HepG2 (cell line): Measurements from ENCODE around the gene FDXR.

Experiments
- HOXA5 ChIP-seq: sonication (generic); formaldehyde crosslinking; IDR thresholded peaks from 2 replicates; pipeline ENCODE4 v1.4.0; 2020; ENCODE audit warnings: missing genetic modification reagents
- ISX ChIP-seq: sonication (generic); formaldehyde crosslinking; conservative IDR thresholded peaks from 2 replicates; pipeline ENCODE4 v1.5.0; 2020; ENCODE audit warnings: missing genetic modification reagents
- MED8 ChIP-seq: sonication (generic); formaldehyde crosslinking; IDR thresholded peaks from 2 replicates; pipeline ENCODE4 v1.8.1; 2023; ENCODE audit warnings: mild to moderate bottlenecking, missing genetic modification reagents; ENCODE audit not compliant: insufficient replicate concordance
- POLR2AphosphoS5 ChIP-seq: IDR thresholded peaks from 2 replicates; pipeline ENCODE4 v1.6.1; 2012; ENCODE audit warnings: low read depth, low read length
- RBFOX2 ChIP-seq: fragments of 200-400 bp; formaldehyde crosslinking; IDR thresholded peaks from 2 replicates; pipeline ENCODE4 v1.6.1; 2017; ENCODE audit warnings: low read depth, mild to moderate bottlenecking, low read length
- SUZ12 ChIP-seq: fragments of 150-350 bp; IDR thresholded peaks from 2 replicates; pipeline ENCODE4 v1.6.1; 2014; ENCODE audit warnings: low read depth, low read length
- TCF12 ChIP-seq, 2 experiments: fragments of 450-650 bp in 1 of 2; sonication (generic) in 1 of 2; formaldehyde crosslinking in 1 of 2; IDR thresholded peaks; 2 replicates each; pipeline versions ENCODE4 v1.6.1 to v1.8.0; 2017 to 2022; ENCODE audit warnings: antibody characterized with exemption in 1 of 2, mild to moderate bottlenecking in 1 of 2, missing genetic modification reagents in 1 of 2, moderate library complexity in 1 of 2
- ZFX ChIP-seq: sonication (generic); formaldehyde crosslinking; IDR thresholded peaks from 2 replicates; pipeline ENCODE4 v1.4.0; 2020; ENCODE audit warnings: mild to moderate bottlenecking, low read depth, missing genetic modification reagents, moderate library complexity
- ZNF354B ChIP-seq: sonication (generic); formaldehyde crosslinking; IDR thresholded peaks from 2 replicates; pipeline ENCODE4 v1.8.0; 2022; ENCODE audit warnings: mild to moderate bottlenecking, missing genetic modification reagents
- TF ChIP-seq, protein P1 (sequence below): sonication (generic); formaldehyde crosslinking; IDR thresholded peaks from 2 replicates; pipeline ENCODE4 v1.4.0; 2020; ENCODE audit warnings: missing genetic modification reagents
- TF ChIP-seq, protein P2 (sequence below): sonication (generic); formaldehyde crosslinking; IDR thresholded peaks from 2 replicates; pipeline ENCODE4 v1.5.0; 2020; ENCODE audit warnings: mild to moderate bottlenecking, missing genetic modification reagents, moderate library complexity
- TF ChIP-seq, protein P3 (sequence below): sonication (generic); formaldehyde crosslinking; IDR thresholded peaks from 2 replicates; pipeline ENCODE4 v1.9.0; 2021; ENCODE audit warnings: missing genetic modification reagents, borderline replicate concordance
- TF ChIP-seq, protein P4 (sequence below): IDR thresholded peaks from 2 replicates; pipeline ENCODE4 v1.6.1; 2016; ENCODE audit warnings: missing compliant biosample characterization, missing genetic modification reagents, borderline replicate concordance
- TF ChIP-seq, protein P5 (sequence below): conservative IDR thresholded peaks from 2 replicates; pipeline ENCODE4 v1.6.1; 2018; ENCODE audit warnings: missing genetic modification reagents

DNA sequence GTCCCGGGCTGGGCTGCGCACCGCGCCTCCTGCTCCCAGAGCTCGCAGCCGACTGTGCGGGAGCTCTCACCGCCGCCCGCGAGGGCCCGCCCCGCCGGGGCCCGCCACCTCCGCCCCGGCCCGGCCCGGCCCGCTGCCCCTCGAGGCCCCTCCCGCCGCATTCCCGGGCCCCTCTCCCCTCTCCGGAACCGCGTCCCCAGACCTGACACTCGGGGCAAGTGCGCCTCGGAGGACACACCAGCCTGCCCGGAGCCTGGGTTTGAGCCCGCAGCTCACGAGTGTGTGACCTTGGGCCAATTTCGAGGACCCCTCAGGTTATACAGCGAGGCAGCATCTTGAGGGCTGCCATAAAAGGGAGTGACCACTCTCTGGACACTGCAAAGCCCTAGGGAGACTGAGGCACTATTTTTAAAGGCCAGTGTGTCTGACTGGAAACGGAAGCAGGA, 11.1 kb downstream of the FDXR start:
- TF ChIP-seq RBFOX2, result no peak
- TF ChIP-seq, protein P1, sequence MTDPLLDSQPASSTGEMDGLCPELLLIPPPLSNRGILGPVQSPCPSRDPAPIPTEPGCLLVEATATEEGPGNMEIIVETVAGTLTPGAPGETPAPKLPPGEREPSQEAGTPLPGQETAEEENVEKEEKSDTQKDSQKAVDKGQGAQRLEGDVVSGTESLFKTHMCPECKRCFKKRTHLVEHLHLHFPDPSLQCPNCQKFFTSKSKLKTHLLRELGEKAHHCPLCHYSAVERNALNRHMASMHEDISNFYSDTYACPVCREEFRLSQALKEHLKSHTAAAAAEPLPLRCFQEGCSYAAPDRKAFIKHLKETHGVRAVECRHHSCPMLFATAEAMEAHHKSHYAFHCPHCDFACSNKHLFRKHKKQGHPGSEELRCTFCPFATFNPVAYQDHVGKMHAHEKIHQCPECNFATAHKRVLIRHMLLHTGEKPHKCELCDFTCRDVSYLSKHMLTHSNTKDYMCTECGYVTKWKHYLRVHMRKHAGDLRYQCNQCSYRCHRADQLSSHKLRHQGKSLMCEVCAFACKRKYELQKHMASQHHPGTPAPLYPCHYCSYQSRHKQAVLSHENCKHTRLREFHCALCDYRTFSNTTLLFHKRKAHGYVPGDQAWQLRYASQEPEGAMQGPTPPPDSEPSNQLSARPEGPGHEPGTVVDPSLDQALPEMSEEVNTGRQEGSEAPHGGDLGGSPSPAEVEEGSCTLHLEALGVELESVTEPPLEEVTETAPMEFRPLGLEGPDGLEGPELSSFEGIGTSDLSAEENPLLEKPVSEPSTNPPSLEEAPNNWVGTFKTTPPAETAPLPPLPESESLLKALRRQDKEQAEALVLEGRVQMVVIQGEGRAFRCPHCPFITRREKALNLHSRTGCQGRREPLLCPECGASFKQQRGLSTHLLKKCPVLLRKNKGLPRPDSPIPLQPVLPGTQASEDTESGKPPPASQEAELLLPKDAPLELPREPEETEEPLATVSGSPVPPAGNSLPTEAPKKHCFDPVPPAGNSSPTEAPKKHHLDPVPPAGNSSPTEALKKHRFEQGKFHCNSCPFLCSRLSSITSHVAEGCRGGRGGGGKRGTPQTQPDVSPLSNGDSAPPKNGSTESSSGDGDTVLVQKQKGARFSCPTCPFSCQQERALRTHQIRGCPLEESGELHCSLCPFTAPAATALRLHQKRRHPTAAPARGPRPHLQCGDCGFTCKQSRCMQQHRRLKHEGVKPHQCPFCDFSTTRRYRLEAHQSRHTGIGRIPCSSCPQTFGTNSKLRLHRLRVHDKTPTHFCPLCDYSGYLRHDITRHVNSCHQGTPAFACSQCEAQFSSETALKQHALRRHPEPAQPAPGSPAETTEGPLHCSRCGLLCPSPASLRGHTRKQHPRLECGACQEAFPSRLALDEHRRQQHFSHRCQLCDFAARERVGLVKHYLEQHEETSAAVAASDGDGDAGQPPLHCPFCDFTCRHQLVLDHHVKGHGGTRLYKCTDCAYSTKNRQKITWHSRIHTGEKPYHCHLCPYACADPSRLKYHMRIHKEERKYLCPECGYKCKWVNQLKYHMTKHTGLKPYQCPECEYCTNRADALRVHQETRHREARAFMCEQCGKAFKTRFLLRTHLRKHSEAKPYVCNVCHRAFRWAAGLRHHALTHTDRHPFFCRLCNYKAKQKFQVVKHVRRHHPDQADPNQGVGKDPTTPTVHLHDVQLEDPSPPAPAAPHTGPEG (CRISPR knock-in tag), result no peak
- TF ChIP-seq, protein P2, sequence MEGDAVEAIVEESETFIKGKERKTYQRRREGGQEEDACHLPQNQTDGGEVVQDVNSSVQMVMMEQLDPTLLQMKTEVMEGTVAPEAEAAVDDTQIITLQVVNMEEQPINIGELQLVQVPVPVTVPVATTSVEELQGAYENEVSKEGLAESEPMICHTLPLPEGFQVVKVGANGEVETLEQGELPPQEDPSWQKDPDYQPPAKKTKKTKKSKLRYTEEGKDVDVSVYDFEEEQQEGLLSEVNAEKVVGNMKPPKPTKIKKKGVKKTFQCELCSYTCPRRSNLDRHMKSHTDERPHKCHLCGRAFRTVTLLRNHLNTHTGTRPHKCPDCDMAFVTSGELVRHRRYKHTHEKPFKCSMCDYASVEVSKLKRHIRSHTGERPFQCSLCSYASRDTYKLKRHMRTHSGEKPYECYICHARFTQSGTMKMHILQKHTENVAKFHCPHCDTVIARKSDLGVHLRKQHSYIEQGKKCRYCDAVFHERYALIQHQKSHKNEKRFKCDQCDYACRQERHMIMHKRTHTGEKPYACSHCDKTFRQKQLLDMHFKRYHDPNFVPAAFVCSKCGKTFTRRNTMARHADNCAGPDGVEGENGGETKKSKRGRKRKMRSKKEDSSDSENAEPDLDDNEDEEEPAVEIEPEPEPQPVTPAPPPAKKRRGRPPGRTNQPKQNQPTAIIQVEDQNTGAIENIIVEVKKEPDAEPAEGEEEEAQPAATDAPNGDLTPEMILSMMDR, result no peak
- no peak for TF ChIP-seq ISX (CRISPR knock-in tag)
- TF ChIP-seq POLR2AphosphoS5, result no peak
- TF ChIP-seq, protein P3, sequence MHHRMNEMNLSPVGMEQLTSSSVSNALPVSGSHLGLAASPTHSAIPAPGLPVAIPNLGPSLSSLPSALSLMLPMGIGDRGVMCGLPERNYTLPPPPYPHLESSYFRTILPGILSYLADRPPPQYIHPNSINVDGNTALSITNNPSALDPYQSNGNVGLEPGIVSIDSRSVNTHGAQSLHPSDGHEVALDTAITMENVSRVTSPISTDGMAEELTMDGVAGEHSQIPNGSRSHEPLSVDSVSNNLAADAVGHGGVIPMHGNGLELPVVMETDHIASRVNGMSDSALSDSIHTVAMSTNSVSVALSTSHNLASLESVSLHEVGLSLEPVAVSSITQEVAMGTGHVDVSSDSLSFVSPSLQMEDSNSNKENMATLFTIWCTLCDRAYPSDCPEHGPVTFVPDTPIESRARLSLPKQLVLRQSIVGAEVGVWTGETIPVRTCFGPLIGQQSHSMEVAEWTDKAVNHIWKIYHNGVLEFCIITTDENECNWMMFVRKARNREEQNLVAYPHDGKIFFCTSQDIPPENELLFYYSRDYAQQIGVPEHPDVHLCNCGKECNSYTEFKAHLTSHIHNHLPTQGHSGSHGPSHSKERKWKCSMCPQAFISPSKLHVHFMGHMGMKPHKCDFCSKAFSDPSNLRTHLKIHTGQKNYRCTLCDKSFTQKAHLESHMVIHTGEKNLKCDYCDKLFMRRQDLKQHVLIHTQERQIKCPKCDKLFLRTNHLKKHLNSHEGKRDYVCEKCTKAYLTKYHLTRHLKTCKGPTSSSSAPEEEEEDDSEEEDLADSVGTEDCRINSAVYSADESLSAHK (CRISPR knock-in tag), result no peak
- TF ChIP-seq, protein P4, sequence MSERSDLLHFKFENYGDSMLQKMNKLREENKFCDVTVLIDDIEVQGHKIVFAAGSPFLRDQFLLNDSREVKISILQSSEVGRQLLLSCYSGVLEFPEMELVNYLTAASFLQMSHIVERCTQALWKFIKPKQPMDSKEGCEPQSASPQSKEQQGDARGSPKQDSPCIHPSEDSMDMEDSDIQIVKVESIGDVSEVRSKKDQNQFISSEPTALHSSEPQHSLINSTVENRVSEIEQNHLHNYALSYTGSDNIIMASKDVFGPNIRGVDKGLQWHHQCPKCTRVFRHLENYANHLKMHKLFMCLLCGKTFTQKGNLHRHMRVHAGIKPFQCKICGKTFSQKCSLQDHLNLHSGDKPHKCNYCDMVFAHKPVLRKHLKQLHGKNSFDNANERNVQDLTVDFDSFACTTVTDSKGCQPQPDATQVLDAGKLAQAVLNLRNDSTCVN (CRISPR knock-in tag), result no peak
- no peak for TF ChIP-seq ZFX (CRISPR knock-in tag)
- no peak for TF ChIP-seq ZNF354B (CRISPR knock-in tag)
- TF ChIP-seq, protein P5, sequence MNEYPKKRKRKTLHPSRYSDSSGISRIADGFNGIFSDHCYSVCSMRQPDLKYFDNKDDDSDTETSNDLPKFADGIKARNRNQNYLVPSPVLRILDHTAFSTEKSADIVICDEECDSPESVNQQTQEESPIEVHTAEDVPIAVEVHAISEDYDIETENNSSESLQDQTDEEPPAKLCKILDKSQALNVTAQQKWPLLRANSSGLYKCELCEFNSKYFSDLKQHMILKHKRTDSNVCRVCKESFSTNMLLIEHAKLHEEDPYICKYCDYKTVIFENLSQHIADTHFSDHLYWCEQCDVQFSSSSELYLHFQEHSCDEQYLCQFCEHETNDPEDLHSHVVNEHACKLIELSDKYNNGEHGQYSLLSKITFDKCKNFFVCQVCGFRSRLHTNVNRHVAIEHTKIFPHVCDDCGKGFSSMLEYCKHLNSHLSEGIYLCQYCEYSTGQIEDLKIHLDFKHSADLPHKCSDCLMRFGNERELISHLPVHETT (CRISPR knock-in tag), result no peak
- TF ChIP-seq MED8 (CRISPR knock-in tag), result no peak
- no peak for TF ChIP-seq SUZ12
- no peak for TF ChIP-seq HOXA5
- no peak for TF ChIP-seq TCF12 (IDR thresholded peaks at IDR 0.05)
- no peak for TF ChIP-seq TCF12 (CRISPR knock-in tag; IDR thresholded peaks at IDR 0.05)
